Measurements from ENCODE around the gene ATG9A.

DNA sequence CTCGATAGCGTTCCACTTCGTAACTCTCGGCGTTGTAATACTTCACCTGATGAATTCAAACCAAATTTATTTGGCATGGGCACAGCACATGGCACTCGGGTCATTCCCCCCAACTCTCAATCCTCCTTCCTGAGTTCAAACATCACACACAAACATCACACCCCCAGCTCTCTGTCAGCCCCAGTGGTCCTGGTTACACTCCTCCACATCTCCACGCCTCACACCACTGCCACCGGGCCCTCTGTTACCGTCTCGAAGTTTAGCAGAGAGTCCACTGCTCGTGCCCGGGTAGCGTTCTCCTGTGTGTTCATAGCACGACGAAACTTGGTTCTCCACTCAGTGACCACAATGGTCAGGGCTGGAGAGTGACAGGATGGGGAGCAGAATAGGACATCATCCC is 15.3 kb downstream of the ATG9A start:
- TF ChIP-seq POLR2A (IDR thresholded peaks at IDR 0.05) (no peak), CTCF (IDR thresholded peaks at IDR 0.05) (no peak)
